Tibial artery (tissue), 4 donors: ENCODE results near the gene ADAM22.

Experiments used
- DNase-seq, 2 donors: peaks; one replicate each; pipeline ENCODE4 v3.0.0-alpha.2; 2019
- H3K27ac ChIP-seq, 2 donors: fragments of 200-600 bp; sonication (generic) in 1 of 2; 1 replicate in 1 of 2; 2 replicates in 1 of 2; pipeline ENCODE4 v1.5.1; 2018 to 2019; ENCODE audit warnings: mild to moderate bottlenecking in 1 of 2
- H3K27me3 ChIP-seq, 2 donors: fragments of 200-600 bp; sonication (generic) in 1 of 2; one replicate each; pipeline versions ENCODE4 v1.5.1 to v1.6.0; 2016 to 2019
- H3K36me3 ChIP-seq, 3 donors: fragments of 200-600 bp; sonication (generic) in 2 of 3; one replicate each; pipeline ENCODE4 v1.5.1; 2016 to 2019; ENCODE audit warnings: mild to moderate bottlenecking in 2 of 3
- H3K4me1 ChIP-seq, 4 donors: fragments of 200-600 bp; sonication (generic) in 2 of 4; 1 replicate in 3 of 4; 2 replicates in 1 of 4; pipeline ENCODE4 v1.5.1; 2016 to 2019
- H3K4me3 ChIP-seq, 2 donors: fragments of 200-600 bp; sonication (generic) in 1 of 2; 1 replicate in 1 of 2; 2 replicates in 1 of 2; pipeline ENCODE4 v1.5.1; 2018 to 2019; ENCODE audit warnings: mild to moderate bottlenecking in 2 of 2
- H3K9me3 ChIP-seq, 3 donors: fragments of 200-600 bp; sonication (generic) in 1 of 3; one replicate each; pipeline ENCODE4 v1.5.1; 2016 to 2019
- CTCF ChIP-seq, 2 experiments: fragments of 200-600 bp in 1 of 2; fragments of 450-650 bp in 1 of 2; IDR thresholded peaks; one replicate each; pipeline ENCODE4 v1.5.1; 2017 to 2019; ENCODE audit warnings: antibody characterized with exemption in 2 of 2, mild to moderate bottlenecking in 1 of 2, moderate library complexity in 1 of 2
- intact Hi-C: fragments of 100-400 bp; cut with DNase I; formaldehyde crosslinking; loops from one replicate; pipeline ENCODE4 v1.15.0; 2023; ENCODE audit warnings: low total_unique reads

Gene ADAM22

GRCh38 chr7:88044069-88044468, 110.0 kb downstream of the ADAM22 start:
- TF ChIP-seq CTCF (IDR thresholded peaks at IDR 0.05), result no peak
- H3K27me3 ChIP-seq, result no peaks in the 10 kb centered on the region
- no peak for DNase-seq
- H3K36me3 ChIP-seq, result no peaks in the 10 kb centered on the region
- no peak overlapping the region for H3K27ac ChIP-seq
- no peaks in the 10 kb centered on the region for H3K4me1 ChIP-seq
- no peaks in the 10 kb centered on the region for H3K9me3 ChIP-seq
- intact Hi-C loops, result no loop called here
- no peak overlapping the region for H3K4me3 ChIP-seq

DNA sequence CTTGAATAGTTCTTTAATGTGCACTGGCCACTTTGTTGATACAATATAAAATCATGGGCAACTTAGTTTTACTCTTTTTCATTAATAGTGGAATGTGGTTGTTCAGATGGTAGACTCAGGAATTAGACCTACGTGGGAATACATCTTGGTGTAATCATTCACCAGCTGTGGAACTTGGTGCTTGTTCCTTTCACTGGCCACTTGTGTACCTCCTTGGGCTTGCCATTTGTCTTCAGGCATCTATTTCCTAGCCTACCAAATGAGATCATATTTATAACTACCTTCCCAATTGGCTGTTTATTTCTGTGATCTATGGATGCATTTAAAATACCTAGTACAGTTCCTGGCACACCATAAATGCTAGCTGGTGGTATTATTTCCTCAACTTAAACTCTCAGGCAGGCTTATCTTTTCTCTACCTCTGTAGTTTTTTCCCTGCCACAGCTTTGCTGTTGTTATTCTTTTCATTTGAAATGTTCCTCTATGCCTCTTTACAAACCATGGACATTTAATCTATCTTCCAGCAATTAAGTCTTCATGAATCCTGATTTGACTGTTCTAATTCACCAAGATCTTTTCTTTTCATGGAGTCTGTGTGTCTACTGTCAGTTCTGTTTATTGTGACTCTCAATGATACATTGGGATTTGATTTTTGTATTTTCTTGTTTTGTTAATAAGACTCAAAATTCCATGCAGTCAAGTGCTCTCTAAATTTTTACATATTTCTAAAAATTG, 113.0 kb downstream of the ADAM22 start:
- no peaks in the 10 kb centered on the region for H3K4me1 ChIP-seq
- no peak overlapping the region for H3K4me3 ChIP-seq
- H3K27ac ChIP-seq, result no peak overlapping the region
- no peaks in the 10 kb centered on the region for H3K27me3 ChIP-seq
- intact Hi-C loops, result no loop called here
- no peak for DNase-seq
- no peak for TF ChIP-seq CTCF (IDR thresholded peaks at IDR 0.05)
- H3K36me3 ChIP-seq, result no peaks in the 10 kb centered on the region
- no peaks in the 10 kb centered on the region for H3K9me3 ChIP-seq

GRCh38 chr7:88057655-88058054, 123.6 kb downstream of the ADAM22 start:
- no peaks in the 10 kb centered on the region for H3K9me3 ChIP-seq
- TF ChIP-seq CTCF (IDR thresholded peaks at IDR 0.05), result no peak
- H3K36me3 ChIP-seq, result no peaks in the 10 kb centered on the region
- H3K4me3 ChIP-seq, result no peak overlapping the region
- no peaks in the 10 kb centered on the region for H3K4me1 ChIP-seq
- DNase-seq, result no peak
- H3K27me3 ChIP-seq, result no peaks in the 10 kb centered on the region
- intact Hi-C loops, result no loop called here
- no peak overlapping the region for H3K27ac ChIP-seq

- DNase-seq, result no peak
- Histone ChIP-seq H3K36me3 (no peaks in the 10 kb centered on the region), H3K27me3 (no peaks in the 10 kb centered on the region), H3K27ac (no peak overlapping the region), H3K4me1 (no peaks in the 10 kb centered on the region), H3K4me3 (no peak overlapping the region), H3K9me3 (no peaks in the 10 kb centered on the region)
- intact Hi-C loops, result no loop called here
- no peak for TF ChIP-seq CTCF (IDR thresholded peaks at IDR 0.05)
These were observed 128.2 kb downstream of the ADAM22 start for GRCh38 chr7:88062238-88062637.

DNA sequence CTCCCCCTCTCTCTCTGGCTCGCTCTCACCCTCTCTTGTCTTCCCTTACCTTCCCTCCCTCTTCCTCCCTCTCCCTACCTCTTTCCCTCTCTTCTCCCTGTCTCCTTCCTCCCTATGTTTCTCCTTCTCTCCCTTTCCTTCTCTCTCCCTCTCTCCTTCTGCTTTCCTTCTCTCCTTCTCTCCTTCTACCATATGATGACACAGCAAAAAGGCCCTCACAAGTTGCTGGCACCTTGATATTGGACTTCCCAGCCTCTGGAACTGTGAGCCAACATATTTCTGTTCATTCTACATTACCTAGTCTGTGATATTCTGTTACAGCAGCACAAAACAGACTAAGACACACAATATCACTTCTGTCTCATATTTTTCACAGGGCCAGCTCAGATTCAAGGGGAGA, 135.0 kb downstream of the ADAM22 start:
- DNase-seq, result no peak
- no peak overlapping the region for H3K27ac ChIP-seq
- H3K36me3 ChIP-seq, result no peaks in the 10 kb centered on the region
- H3K4me3 ChIP-seq, result no peak overlapping the region
- H3K9me3 ChIP-seq, result peaks cover 0 to 3% (median 0%) of the 10 kb centered on the region in 3 donors
- no peak for TF ChIP-seq CTCF (IDR thresholded peaks at IDR 0.05)
- no peaks in the 10 kb centered on the region for H3K4me1 ChIP-seq
- intact Hi-C loops, result no loop called here
- no peaks in the 10 kb centered on the region for H3K27me3 ChIP-seq
